ENCODE data around the gene ASH1L. TPM values are rescaled to one million over a fixed set of nuclear protein-coding genes. Genes with fewer than 3 reads are reported as not detected.
A peak's percentile ranks its signal among the peaks of the same experiment; 100 is the strongest.

The ASH1L gene
- total and polyA plus RNA-seq, 2 experiments from 2014 or later, result 23.6 to 24.7 TPM

DNA sequence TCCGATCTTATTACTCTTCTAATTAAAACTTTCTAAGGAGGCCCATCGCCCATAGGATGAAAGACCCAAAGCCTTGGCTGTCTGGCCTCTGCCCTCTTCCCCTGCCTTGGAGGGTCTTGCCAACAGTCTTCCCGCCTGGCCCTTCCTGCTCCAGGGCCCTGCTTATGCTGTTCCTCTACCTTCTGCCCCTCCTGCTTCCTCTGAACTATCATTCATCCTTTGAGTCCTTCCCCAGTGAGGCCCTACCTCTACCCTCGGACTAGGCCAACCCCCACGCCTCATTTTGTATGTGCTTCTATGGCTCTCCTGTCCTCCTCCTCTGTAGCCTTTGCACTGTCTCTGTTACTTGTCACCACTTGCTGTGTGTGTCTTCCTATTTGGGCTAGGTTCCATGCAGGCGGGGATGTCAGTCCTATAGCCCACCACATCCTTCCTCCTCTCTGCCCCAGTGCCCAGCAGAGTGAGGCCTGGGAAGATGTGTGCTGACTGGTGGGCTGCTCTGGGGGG, 236.5 kb downstream of the ASH1L start:
- peak overlapping the region; percentile 99 for H3K4me3 ChIP-seq
- Mint-ChIP-seq H3K4me1 (peaks cover 22% of the 10 kb centered on the region), H3K27me3 (ENCODE audit: insufficient read depth, low read depth, poor library complexity) (peaks cover 11% of the 10 kb centered on the region), H3K9me3 (no peaks in the 10 kb centered on the region), H3K4me3 (peak overlapping the region; percentile 95), H3K27ac (no peak overlapping the region), H3K36me3 (ENCODE audit: low read depth) (peaks cover 27% of the 10 kb centered on the region)
- no peak overlapping the region for H2AFZ ChIP-seq
- peaks cover 16% of the 10 kb centered on the region for H3K36me3 ChIP-seq (ENCODE audit: insufficient read depth)
- TF ChIP-seq ZNF114 (CRISPR knock-in tag; IDR thresholded peaks at IDR 0.05) (no peak), POLR2AphosphoS5 (IDR thresholded peaks at IDR 0.05; ENCODE audit: low read depth) (no peak), STAT1 (IDR thresholded peaks at IDR 0.05; ENCODE audit: unreplicated experiment) (no peak)
- no peak for ATAC-seq
- DNase-seq (ENCODE audit: low spot score), result no peak
- peaks cover 19% of the 10 kb centered on the region for H3F3A ChIP-seq (replicated peaks; ENCODE audit: low read depth)
- no peaks in the 10 kb centered on the region; the same call in 1 of the 2 replicates for H4K20me1 ChIP-seq (replicated peaks; ENCODE audit: insufficient read depth)
- H3K4me2 ChIP-seq, result peak overlapping the region; percentile 99
- H3K27me3 ChIP-seq (ENCODE audit: insufficient read depth), result peaks cover 7% of the 10 kb centered on the region
- H3K79me2 ChIP-seq (replicated peaks; ENCODE audit: insufficient read depth), result 0 out of 2 replicates have a peak, but pooled peaks cover 5% of the 10 kb centered on the region
- H3K4me1 ChIP-seq (ENCODE audit: insufficient read depth), result peaks cover 19% of the 10 kb centered on the region
- no peaks in the 10 kb centered on the region for H3K9me2 ChIP-seq (ENCODE audit: insufficient read depth)
- H3K27ac ChIP-seq (ENCODE audit: low read depth), result no peak overlapping the region

DNA sequence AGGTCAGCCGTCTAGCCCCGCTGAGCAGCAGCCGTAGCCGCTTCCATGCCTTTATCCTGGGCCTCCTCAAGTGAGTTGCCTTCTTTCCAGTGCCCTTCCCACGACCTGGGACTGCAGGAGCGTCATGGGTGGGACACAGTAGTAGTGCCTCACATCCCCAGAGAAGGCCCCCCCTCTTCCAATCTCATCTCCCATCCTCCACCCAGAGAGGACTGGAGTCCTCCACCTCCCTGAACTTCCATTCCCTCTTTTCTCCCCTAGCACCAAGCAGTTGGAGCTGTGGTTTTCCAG, 237.1 kb downstream of the ASH1L start:
- Histone ChIP-seq H3K4me2 (peak overlapping the region; percentile 99), H3K4me3 (peak overlapping the region; percentile 99), H3K36me3 (ENCODE audit: insufficient read depth) (peaks cover 16% of the 10 kb centered on the region), H3F3A (replicated peaks; ENCODE audit: low read depth) (peaks cover 22% of the 10 kb centered on the region), H2AFZ (no peak overlapping the region), H3K79me2 (replicated peaks; ENCODE audit: insufficient read depth) (0 out of 2 replicates have a peak, but pooled peaks cover 5% of the 10 kb centered on the region), H3K27me3 (ENCODE audit: insufficient read depth) (peaks cover 7% of the 10 kb centered on the region), H3K27ac (ENCODE audit: low read depth) (no peak overlapping the region), H4K20me1 (replicated peaks; ENCODE audit: insufficient read depth) (no peaks in the 10 kb centered on the region; the same call in 1 of the 2 replicates), H3K9me2 (ENCODE audit: insufficient read depth) (no peaks in the 10 kb centered on the region), H3K4me1 (ENCODE audit: insufficient read depth) (peaks cover 19% of the 10 kb centered on the region)
- no peak for TF ChIP-seq EZH2 (IDR thresholded peaks at IDR 0.05; ENCODE audit: low read depth, unreplicated experiment)
- TF ChIP-seq, protein P1, sequence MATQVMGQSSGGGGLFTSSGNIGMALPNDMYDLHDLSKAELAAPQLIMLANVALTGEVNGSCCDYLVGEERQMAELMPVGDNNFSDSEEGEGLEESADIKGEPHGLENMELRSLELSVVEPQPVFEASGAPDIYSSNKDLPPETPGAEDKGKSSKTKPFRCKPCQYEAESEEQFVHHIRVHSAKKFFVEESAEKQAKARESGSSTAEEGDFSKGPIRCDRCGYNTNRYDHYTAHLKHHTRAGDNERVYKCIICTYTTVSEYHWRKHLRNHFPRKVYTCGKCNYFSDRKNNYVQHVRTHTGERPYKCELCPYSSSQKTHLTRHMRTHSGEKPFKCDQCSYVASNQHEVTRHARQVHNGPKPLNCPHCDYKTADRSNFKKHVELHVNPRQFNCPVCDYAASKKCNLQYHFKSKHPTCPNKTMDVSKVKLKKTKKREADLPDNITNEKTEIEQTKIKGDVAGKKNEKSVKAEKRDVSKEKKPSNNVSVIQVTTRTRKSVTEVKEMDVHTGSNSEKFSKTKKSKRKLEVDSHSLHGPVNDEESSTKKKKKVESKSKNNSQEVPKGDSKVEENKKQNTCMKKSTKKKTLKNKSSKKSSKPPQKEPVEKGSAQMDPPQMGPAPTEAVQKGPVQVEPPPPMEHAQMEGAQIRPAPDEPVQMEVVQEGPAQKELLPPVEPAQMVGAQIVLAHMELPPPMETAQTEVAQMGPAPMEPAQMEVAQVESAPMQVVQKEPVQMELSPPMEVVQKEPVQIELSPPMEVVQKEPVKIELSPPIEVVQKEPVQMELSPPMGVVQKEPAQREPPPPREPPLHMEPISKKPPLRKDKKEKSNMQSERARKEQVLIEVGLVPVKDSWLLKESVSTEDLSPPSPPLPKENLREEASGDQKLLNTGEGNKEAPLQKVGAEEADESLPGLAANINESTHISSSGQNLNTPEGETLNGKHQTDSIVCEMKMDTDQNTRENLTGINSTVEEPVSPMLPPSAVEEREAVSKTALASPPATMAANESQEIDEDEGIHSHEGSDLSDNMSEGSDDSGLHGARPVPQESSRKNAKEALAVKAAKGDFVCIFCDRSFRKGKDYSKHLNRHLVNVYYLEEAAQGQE (IDR thresholded peaks at IDR 0.05; ENCODE audit: unreplicated experiment), result no peak
- H3K27ac Mint-ChIP-seq, result no peak overlapping the region
- H3K36me3 Mint-ChIP-seq (ENCODE audit: low read depth), result peaks cover 21% of the 10 kb centered on the region
- peaks cover 16% of the 10 kb centered on the region for H3K27me3 Mint-ChIP-seq (ENCODE audit: insufficient read depth, low read depth, poor library complexity)
- peaks cover 25% of the 10 kb centered on the region for H3K4me1 Mint-ChIP-seq
- no peak for DNase-seq (ENCODE audit: low spot score)
- H3K4me3 Mint-ChIP-seq, result peak overlapping the region; percentile 95
- ATAC-seq, result no peak
- no peaks in the 10 kb centered on the region for H3K9me3 Mint-ChIP-seq

All from GM23338 (cell line).